GM23338 (cell line): Measurements from ENCODE around the gene NEIL1. TPM values are rescaled to one million over a fixed set of nuclear protein-coding genes. Genes with fewer than 3 reads are reported as not detected.
A peak's percentile ranks its signal among the peaks of the same experiment; 100 is the strongest.

ENCODE experiments used
- ATAC-seq: fragments of 200-7000 bp; cut with Tn5 transposase; 3 replicates; pipeline ENCODE4 v1.9.1; 2020
- DNase-seq: peaks from one replicate; pipeline ENCODE4 v3.0.0-alpha.2; 2015; ENCODE audit warnings: low spot score
- H2AFZ ChIP-seq: fragments of 200-600 bp; sonication (generic); 2 replicates; pipeline ENCODE4 v1.8.0; 2016; ENCODE audit warnings: antibody characterized with exemption, mild to moderate bottlenecking, moderate library complexity
- H3F3A ChIP-seq: fragments of 200-600 bp; sonication (generic); replicated peaks from 2 replicates; pipeline ENCODE4 v1.8.0; 2017; ENCODE audit warnings: antibody characterized with exemption, mixed run types, low read depth
- H3K27ac ChIP-seq: fragments of 200-600 bp; sonication (generic); 2 replicates; pipeline ENCODE4 v1.6.1; 2016; ENCODE audit warnings: low read depth
- H3K27me3 ChIP-seq: fragments of 200-600 bp; sonication (generic); 2 replicates; pipeline ENCODE4 v1.8.0; 2016; ENCODE audit warnings: mild to moderate bottlenecking, mixed run types, moderate library complexity; ENCODE audit not compliant: insufficient read depth
- H3K36me3 ChIP-seq: fragments of 200-600 bp; sonication (generic); 2 replicates; pipeline ENCODE4 v1.8.0; 2016; ENCODE audit warnings: mild to moderate bottlenecking; ENCODE audit not compliant: insufficient read depth
- H3K4me1 ChIP-seq: fragments of 200-600 bp; sonication (generic); 2 replicates; pipeline ENCODE4 v1.8.0; 2016; ENCODE audit warnings: mild to moderate bottlenecking, moderate library complexity; ENCODE audit not compliant: insufficient read depth
- H3K4me2 ChIP-seq: fragments of 200-600 bp; sonication (generic); 2 replicates; pipeline ENCODE4 v1.7.1; 2017; ENCODE audit warnings: mixed run types
- H3K4me3 ChIP-seq: fragments of 200-600 bp; sonication (generic); 2 replicates; pipeline ENCODE4 v1.6.1; 2016; ENCODE audit warnings: mixed run types
- H3K79me2 ChIP-seq: fragments of 200-600 bp; sonication (generic); replicated peaks from 2 replicates; pipeline ENCODE4 v1.8.0; 2017; ENCODE audit warnings: mild to moderate bottlenecking; ENCODE audit not compliant: insufficient read depth
- H3K9me2 ChIP-seq: fragments of 200-600 bp; sonication (generic); 2 replicates; pipeline ENCODE4 v1.8.0; 2017; ENCODE audit not compliant: insufficient read depth
- H4K20me1 ChIP-seq: fragments of 200-600 bp; sonication (generic); replicated peaks from 2 replicates; pipeline ENCODE4 v1.8.0; 2017; ENCODE audit warnings: mild to moderate bottlenecking; ENCODE audit not compliant: insufficient read depth
- H3K27ac Mint-ChIP-seq: 2 replicates; pipeline ENCODE4 v1.8.0; 2020; ENCODE audit warnings: inconsistent platforms, mild to moderate bottlenecking, moderate library complexity, mixed read lengths
- H3K27me3 Mint-ChIP-seq: 3 replicates; pipeline ENCODE4 v1.8.0; 2022; ENCODE audit warnings: low read depth, mild to moderate bottlenecking, moderate library complexity, mixed read lengths, inconsistent platforms; ENCODE audit not compliant: insufficient read depth, poor library complexity
- H3K36me3 Mint-ChIP-seq: 3 replicates; pipeline ENCODE4 v1.8.0; 2021; ENCODE audit warnings: low read depth, mild to moderate bottlenecking, inconsistent platforms, moderate library complexity, mixed read lengths
- H3K4me1 Mint-ChIP-seq: 3 replicates; pipeline ENCODE4 v1.8.0; 2020; ENCODE audit warnings: mild to moderate bottlenecking, inconsistent platforms, mixed read lengths
- H3K4me3 Mint-ChIP-seq: 3 replicates; pipeline ENCODE4 v1.8.0; 2021; ENCODE audit warnings: moderate library complexity, mild to moderate bottlenecking, inconsistent platforms, mixed read lengths
- H3K9me3 Mint-ChIP-seq: 3 replicates; pipeline ENCODE4 v1.8.0; 2020; ENCODE audit warnings: moderate library complexity, mild to moderate bottlenecking, inconsistent platforms, mixed read lengths
- CREB1 ChIP-seq: fragments of 250-450 bp; sonication (Bioruptor Pico); IDR thresholded peaks from 2 replicates; pipeline ENCODE4 v1.5.0; 2020; ENCODE audit warnings: low read depth, mild to moderate bottlenecking, moderate library complexity
- EZH2 ChIP-seq: fragments of 200-600 bp; sonication (generic); IDR thresholded peaks from one replicate; pipeline ENCODE4 v1.8.0; 2017; ENCODE audit warnings: antibody characterized with exemption, mild to moderate bottlenecking, low read depth; ENCODE audit not compliant: unreplicated experiment
- EZH2phosphoT487 ChIP-seq: fragments of 200-600 bp; sonication (generic); IDR thresholded peaks from one replicate; pipeline ENCODE4 v1.8.1; 2018; ENCODE audit warnings: antibody characterized with exemption; ENCODE audit not compliant: unreplicated experiment
- JUNB ChIP-seq: IDR thresholded peaks from one replicate; pipeline ENCODE4 v1.6.1; 2016; ENCODE audit warnings: antibody characterized with exemption; ENCODE audit not compliant: unreplicated experiment
- NANOG ChIP-seq: IDR thresholded peaks from 2 replicates; pipeline ENCODE4 v1.6.1; 2016; ENCODE audit warnings: antibody characterized with exemption, borderline replicate concordance
- POLR2AphosphoS5 ChIP-seq: IDR thresholded peaks from 2 replicates; pipeline ENCODE4 v1.6.1; 2016; ENCODE audit warnings: antibody characterized with exemption, low read depth
- STAT1 ChIP-seq: IDR thresholded peaks from one replicate; pipeline ENCODE4 v1.6.1; 2016; ENCODE audit warnings: antibody characterized with exemption; ENCODE audit not compliant: unreplicated experiment
- ZNF114 ChIP-seq: fragments of 250-450 bp; sonication (Bioruptor Pico); IDR thresholded peaks from 2 replicates; pipeline ENCODE4 v1.5.0; 2020; ENCODE audit warnings: mild to moderate bottlenecking, moderate library complexity
- ZNF331 ChIP-seq: fragments of 250-450 bp; sonication (Bioruptor Pico); IDR thresholded peaks from 2 replicates; pipeline ENCODE4 v1.5.0; 2020; ENCODE audit warnings: low read depth, mild to moderate bottlenecking, moderate library complexity
- polyA plus RNA-seq: library from polyadenylated mRNA; unstranded; fragments of >200 nt; fragmentation: Nextera tagmentation; extraction: Ambion mirVana; gene quantifications from 2 replicates; pipeline ENCODE4 v1.2.1, GENCODE V29; 2016
- total RNA-seq: library from RNA; depleted of rRNA; stranded (reverse); fragments of >200 nt; shearing (Covaris generic); gene quantifications from 2 replicates; pipeline ENCODE4 v1.2.3, GENCODE V29; 2014
- TF ChIP-seq, protein P1 (sequence below), 2 experiments: fragments of 200-600 bp in 1 of 2; sonication (generic) in 1 of 2; conservative IDR thresholded peaks; 2 replicates each; pipeline versions ENCODE4 v1.5.1 to v1.6.1; 2016 to 2017; ENCODE audit warnings: antibody characterized with exemption in 2 of 2, low read depth in 2 of 2, mild to moderate bottlenecking in 2 of 2, moderate library complexity in 1 of 2
- TF ChIP-seq, protein P2 (sequence below): fragments of 250-450 bp; sonication (Bioruptor Pico); IDR thresholded peaks from 2 replicates; pipeline ENCODE4 v1.5.0; 2020; ENCODE audit warnings: mild to moderate bottlenecking, moderate library complexity
- TF ChIP-seq, protein P3 (sequence below): IDR thresholded peaks from one replicate; pipeline ENCODE4 v1.6.1; 2018; ENCODE audit warnings: antibody characterized with exemption; ENCODE audit not compliant: unreplicated experiment
- TF ChIP-seq, protein P4 (sequence below): IDR thresholded peaks from 2 replicates; pipeline ENCODE4 v1.6.1; 2016; ENCODE audit warnings: antibody characterized with exemption

Gene NEIL1
- total and polyA plus RNA-seq, 2 experiments from 2014 or later, result 6.2 to 17.0 TPM

DNA sequence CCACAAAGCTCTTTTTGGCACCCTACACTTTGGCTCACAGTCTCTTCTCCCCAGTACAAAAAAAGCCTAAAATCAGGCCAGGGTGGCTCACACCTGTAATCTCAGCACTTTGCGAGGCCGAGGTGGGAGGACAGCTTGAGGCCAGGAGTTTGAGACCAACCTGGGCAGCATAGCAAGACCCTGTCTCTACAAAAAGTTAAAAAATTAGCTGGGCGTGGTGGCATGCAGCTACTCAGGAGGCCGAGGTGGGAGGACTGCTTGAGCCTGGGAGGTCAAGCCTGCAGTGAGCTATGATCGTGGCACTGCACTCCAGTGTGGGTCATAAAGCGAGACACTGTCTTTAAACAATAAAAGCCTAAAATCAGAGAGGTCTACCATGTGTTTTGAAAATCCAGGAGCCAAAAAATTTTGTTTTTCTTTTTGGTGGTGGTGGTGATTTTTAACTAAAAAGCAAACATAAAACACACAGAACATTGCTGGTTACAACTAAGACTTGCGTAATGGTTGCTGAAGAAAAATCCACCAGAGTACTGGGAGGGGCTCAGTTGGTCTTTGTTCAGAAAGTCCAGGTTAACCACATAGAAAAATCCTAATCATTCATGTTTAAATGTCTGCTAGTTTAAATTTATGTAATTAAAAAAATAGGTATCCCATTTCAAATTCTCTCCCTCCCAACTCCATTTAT, 23.2 kb downstream of the NEIL1 start:
- Mint-ChIP-seq H3K27me3 (peaks cover 11% of the 10 kb centered on the region), H3K9me3 (no peaks in the 10 kb centered on the region; the same call in 2 of the 3 replicates), H3K4me3 (peak overlapping the region; percentile 89), H3K4me1 (peaks cover 12% of the 10 kb centered on the region), H3K27ac (peak overlapping the region; percentile 98; the same call in 1 of the 2 replicates), H3K36me3 (peaks cover 65% of the 10 kb centered on the region)
- DNase-seq, result no peak
- Histone ChIP-seq H3K4me2 (peak overlapping the region; percentile 85), H3K4me1 (peaks cover 13% of the 10 kb centered on the region; the same call in 1 of the 2 replicates), H3K27ac (peak overlapping the region; percentile 98; the same call in 1 of the 2 replicates), H3F3A (peaks cover 33% of the 10 kb centered on the region; the same call in 1 of the 2 replicates), H4K20me1 (peaks cover 16% of the 10 kb centered on the region), H3K27me3 (no peaks in the 10 kb centered on the region), H3K36me3 (peaks cover 25% of the 10 kb centered on the region), H2AFZ (no peak overlapping the region), H3K79me2 (peaks cover 15% of the 10 kb centered on the region), H3K9me2 (no peaks in the 10 kb centered on the region), H3K4me3 (peak overlapping the region; percentile 87)
- TF ChIP-seq, protein P1, sequence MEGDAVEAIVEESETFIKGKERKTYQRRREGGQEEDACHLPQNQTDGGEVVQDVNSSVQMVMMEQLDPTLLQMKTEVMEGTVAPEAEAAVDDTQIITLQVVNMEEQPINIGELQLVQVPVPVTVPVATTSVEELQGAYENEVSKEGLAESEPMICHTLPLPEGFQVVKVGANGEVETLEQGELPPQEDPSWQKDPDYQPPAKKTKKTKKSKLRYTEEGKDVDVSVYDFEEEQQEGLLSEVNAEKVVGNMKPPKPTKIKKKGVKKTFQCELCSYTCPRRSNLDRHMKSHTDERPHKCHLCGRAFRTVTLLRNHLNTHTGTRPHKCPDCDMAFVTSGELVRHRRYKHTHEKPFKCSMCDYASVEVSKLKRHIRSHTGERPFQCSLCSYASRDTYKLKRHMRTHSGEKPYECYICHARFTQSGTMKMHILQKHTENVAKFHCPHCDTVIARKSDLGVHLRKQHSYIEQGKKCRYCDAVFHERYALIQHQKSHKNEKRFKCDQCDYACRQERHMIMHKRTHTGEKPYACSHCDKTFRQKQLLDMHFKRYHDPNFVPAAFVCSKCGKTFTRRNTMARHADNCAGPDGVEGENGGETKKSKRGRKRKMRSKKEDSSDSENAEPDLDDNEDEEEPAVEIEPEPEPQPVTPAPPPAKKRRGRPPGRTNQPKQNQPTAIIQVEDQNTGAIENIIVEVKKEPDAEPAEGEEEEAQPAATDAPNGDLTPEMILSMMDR (conservative IDR thresholded peaks at IDR 0.05; ENCODE audit: low read depth in 2 of 2), result no peak
- TF ChIP-seq POLR2AphosphoS5 (no peak), ZNF331 (CRISPR knock-in tag) (no peak), STAT1 (no peak), CREB1 (CRISPR knock-in tag) (no peak), EZH2phosphoT487 (no peak), ZNF114 (no peak), JUNB (no peak), NANOG (no peak), EZH2 (no peak)
- TF ChIP-seq, protein P2, sequence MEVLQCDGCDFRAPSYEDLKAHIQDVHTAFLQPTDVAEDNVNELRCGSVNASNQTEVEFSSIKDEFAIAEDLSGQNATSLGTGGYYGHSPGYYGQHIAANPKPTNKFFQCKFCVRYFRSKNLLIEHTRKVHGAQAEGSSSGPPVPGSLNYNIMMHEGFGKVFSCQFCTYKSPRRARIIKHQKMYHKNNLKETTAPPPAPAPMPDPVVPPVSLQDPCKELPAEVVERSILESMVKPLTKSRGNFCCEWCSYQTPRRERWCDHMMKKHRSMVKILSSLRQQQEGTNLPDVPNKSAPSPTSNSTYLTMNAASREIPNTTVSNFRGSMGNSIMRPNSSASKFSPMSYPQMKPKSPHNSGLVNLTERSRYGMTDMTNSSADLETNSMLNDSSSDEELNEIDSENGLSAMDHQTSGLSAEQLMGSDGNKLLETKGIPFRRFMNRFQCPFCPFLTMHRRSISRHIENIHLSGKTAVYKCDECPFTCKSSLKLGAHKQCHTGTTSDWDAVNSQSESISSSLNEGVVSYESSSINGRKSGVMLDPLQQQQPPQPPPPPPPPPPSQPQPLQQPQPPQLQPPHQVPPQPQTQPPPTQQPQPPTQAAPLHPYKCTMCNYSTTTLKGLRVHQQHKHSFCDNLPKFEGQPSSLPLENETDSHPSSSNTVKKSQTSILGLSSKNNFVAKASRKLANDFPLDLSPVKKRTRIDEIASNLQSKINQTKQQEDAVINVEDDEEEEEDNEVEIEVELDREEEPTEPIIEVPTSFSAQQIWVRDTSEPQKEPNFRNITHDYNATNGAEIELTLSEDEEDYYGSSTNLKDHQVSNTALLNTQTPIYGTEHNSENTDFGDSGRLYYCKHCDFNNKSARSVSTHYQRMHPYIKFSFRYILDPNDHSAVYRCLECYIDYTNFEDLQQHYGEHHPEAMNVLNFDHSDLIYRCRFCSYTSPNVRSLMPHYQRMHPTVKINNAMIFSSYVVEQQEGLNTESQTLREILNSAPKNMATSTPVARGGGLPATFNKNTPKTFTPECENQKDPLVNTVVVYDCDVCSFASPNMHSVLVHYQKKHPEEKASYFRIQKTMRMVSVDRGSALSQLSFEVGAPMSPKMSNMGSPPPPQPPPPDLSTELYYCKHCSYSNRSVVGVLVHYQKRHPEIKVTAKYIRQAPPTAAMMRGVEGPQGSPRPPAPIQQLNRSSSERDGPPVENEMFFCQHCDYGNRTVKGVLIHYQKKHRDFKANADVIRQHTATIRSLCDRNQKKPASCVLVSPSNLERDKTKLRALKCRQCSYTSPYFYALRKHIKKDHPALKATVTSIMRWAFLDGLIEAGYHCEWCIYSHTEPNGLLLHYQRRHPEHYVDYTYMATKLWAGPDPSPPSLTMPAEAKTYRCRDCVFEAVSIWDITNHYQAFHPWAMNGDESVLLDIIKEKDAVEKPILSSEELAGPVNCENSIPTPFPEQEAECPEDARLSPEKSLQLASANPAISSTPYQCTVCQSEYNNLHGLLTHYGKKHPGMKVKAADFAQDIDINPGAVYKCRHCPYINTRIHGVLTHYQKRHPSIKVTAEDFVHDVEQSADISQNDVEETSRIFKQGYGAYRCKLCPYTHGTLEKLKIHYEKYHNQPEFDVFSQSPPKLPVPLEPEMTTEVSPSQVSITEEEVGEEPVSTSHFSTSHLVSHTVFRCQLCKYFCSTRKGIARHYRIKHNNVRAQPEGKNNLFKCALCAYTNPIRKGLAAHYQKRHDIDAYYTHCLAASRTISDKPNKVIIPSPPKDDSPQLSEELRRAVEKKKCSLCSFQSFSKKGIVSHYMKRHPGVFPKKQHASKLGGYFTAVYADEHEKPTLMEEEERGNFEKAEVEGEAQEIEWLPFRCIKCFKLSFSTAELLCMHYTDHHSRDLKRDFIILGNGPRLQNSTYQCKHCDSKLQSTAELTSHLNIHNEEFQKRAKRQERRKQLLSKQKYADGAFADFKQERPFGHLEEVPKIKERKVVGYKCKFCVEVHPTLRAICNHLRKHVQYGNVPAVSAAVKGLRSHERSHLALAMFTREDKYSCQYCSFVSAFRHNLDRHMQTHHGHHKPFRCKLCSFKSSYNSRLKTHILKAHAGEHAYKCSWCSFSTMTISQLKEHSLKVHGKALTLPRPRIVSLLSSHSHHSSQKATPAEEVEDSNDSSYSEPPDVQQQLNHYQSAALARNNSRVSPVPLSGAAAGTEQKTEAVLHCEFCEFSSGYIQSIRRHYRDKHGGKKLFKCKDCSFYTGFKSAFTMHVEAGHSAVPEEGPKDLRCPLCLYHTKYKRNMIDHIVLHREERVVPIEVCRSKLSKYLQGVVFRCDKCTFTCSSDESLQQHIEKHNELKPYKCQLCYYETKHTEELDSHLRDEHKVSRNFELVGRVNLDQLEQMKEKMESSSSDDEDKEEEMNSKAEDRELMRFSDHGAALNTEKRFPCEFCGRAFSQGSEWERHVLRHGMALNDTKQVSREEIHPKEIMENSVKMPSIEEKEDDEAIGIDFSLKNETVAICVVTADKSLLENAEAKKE (CRISPR knock-in tag), result no peak
- TF ChIP-seq, protein P3, sequence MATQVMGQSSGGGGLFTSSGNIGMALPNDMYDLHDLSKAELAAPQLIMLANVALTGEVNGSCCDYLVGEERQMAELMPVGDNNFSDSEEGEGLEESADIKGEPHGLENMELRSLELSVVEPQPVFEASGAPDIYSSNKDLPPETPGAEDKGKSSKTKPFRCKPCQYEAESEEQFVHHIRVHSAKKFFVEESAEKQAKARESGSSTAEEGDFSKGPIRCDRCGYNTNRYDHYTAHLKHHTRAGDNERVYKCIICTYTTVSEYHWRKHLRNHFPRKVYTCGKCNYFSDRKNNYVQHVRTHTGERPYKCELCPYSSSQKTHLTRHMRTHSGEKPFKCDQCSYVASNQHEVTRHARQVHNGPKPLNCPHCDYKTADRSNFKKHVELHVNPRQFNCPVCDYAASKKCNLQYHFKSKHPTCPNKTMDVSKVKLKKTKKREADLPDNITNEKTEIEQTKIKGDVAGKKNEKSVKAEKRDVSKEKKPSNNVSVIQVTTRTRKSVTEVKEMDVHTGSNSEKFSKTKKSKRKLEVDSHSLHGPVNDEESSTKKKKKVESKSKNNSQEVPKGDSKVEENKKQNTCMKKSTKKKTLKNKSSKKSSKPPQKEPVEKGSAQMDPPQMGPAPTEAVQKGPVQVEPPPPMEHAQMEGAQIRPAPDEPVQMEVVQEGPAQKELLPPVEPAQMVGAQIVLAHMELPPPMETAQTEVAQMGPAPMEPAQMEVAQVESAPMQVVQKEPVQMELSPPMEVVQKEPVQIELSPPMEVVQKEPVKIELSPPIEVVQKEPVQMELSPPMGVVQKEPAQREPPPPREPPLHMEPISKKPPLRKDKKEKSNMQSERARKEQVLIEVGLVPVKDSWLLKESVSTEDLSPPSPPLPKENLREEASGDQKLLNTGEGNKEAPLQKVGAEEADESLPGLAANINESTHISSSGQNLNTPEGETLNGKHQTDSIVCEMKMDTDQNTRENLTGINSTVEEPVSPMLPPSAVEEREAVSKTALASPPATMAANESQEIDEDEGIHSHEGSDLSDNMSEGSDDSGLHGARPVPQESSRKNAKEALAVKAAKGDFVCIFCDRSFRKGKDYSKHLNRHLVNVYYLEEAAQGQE, result no peak
- TF ChIP-seq, protein P4, sequence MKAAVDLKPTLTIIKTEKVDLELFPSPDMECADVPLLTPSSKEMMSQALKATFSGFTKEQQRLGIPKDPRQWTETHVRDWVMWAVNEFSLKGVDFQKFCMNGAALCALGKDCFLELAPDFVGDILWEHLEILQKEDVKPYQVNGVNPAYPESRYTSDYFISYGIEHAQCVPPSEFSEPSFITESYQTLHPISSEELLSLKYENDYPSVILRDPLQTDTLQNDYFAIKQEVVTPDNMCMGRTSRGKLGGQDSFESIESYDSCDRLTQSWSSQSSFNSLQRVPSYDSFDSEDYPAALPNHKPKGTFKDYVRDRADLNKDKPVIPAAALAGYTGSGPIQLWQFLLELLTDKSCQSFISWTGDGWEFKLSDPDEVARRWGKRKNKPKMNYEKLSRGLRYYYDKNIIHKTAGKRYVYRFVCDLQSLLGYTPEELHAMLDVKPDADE, result no peak
- no peak for ATAC-seq
